Gastroesophageal sphincter (tissue), 3 donors: ENCODE measurements around the gene IFFO2.

Experiments used
- POLR2A ChIP-seq, 2 donors: fragments of 450-650 bp; IDR thresholded peaks; one replicate each; pipeline ENCODE4 v1.6.1; 2017; ENCODE audit warnings: antibody characterized with exemption in 2 of 2, mild to moderate bottlenecking in 2 of 2, moderate library complexity in 1 of 2
- POLR2AphosphoS5 ChIP-seq: sonication (generic); formaldehyde crosslinking; IDR thresholded peaks from one replicate; pipeline ENCODE4 v1.6.1; 2017; ENCODE audit warnings: antibody characterized with exemption
- TF ChIP-seq, protein P1 (sequence below), 4 experiments: fragments of 200-600 bp in 2 of 4; fragments of 450-650 bp in 2 of 4; sonication (generic) in 1 of 4; IDR thresholded peaks; one replicate each; pipeline ENCODE4 v1.5.1; 2017 to 2019; ENCODE audit warnings: antibody characterized with exemption in 4 of 4, mild to moderate bottlenecking in 2 of 4, moderate library complexity in 2 of 4

DNA sequence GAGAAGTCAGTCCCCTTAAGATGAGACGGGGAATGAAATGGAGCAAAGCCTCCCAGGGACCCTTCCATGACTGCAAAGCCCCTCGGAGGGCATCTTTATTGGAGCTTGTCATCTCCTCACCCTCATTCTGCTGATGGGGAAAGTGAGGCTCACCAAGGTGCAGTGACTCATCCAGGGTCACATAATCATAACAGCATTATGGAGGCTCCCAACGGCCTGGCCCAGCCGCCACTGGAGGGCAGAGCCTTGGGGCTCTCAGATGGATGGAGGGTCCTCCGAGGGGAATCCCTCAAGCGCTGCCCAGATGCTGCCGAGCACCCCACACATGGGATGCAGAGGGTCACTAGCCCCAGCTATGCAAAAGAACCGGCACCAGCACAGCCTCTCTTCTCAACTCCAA lies 18.9 kb downstream of the IFFO2 start:
- TF ChIP-seq POLR2A (IDR thresholded peaks at IDR 0.05) (no peak), POLR2AphosphoS5 (no peak)
- TF ChIP-seq, protein P1, sequence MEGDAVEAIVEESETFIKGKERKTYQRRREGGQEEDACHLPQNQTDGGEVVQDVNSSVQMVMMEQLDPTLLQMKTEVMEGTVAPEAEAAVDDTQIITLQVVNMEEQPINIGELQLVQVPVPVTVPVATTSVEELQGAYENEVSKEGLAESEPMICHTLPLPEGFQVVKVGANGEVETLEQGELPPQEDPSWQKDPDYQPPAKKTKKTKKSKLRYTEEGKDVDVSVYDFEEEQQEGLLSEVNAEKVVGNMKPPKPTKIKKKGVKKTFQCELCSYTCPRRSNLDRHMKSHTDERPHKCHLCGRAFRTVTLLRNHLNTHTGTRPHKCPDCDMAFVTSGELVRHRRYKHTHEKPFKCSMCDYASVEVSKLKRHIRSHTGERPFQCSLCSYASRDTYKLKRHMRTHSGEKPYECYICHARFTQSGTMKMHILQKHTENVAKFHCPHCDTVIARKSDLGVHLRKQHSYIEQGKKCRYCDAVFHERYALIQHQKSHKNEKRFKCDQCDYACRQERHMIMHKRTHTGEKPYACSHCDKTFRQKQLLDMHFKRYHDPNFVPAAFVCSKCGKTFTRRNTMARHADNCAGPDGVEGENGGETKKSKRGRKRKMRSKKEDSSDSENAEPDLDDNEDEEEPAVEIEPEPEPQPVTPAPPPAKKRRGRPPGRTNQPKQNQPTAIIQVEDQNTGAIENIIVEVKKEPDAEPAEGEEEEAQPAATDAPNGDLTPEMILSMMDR (IDR thresholded peaks at IDR 0.05): no peak
